Endodermal cell (in vitro differentiated cells): ENCODE measurements around the gene ARHGAP29. TPM values are rescaled to one million over a fixed set of nuclear protein-coding genes. Genes with fewer than 3 reads are reported as not detected.
A peak's percentile ranks its signal among the peaks of the same experiment; 100 is the strongest.
"Not testable (repeated sequence)": the region's sequence is repeated elsewhere in the genome, so short reads cannot be mapped to it uniquely, and the experiment has no call there.

Experiments used
- DNase-seq: peaks from one replicate; pipeline ENCODE4 v3.0.0-alpha.2; 2017
- H3K27ac ChIP-seq: 2 replicates; pipeline ENCODE4 v1.5.1; 2013; ENCODE audit warnings: mild to moderate bottlenecking, low read depth, low read length, moderate library complexity
- H3K27me3 ChIP-seq: 2 replicates; pipeline ENCODE4 v1.6.1; 2013; ENCODE audit warnings: mild to moderate bottlenecking, low read length, moderate library complexity; ENCODE audit not compliant: insufficient read depth, control insufficient read depth, poor library complexity, severe bottlenecking
- H3K36me3 ChIP-seq: 2 replicates; pipeline ENCODE4 v1.7.0; 2013; ENCODE audit warnings: mild to moderate bottlenecking, low read length, moderate library complexity; ENCODE audit not compliant: control insufficient read depth, insufficient read depth
- H3K4me1 ChIP-seq: one replicate; pipeline ENCODE4 v1.7.0; 2013; ENCODE audit warnings: low read length; ENCODE audit not compliant: control insufficient read depth, insufficient read depth
- H3K4me3 ChIP-seq: 2 replicates; pipeline ENCODE4 v1.5.1; 2013; ENCODE audit warnings: mild to moderate bottlenecking, low read length, moderate library complexity
- H3K9ac ChIP-seq: 2 replicates; pipeline ENCODE4 v1.6.1; 2013; ENCODE audit warnings: mild to moderate bottlenecking, low read length, moderate library complexity; ENCODE audit not compliant: poor library complexity, severe bottlenecking; ENCODE audit errors: extremely low read depth
- H3K9me3 ChIP-seq: 2 replicates; pipeline ENCODE4 v1.6.1; 2013; ENCODE audit warnings: mild to moderate bottlenecking, low read length, moderate library complexity; ENCODE audit not compliant: control insufficient read depth
- H3K27ac Mint-ChIP-seq: 2 replicates; pipeline ENCODE4 v1.8.0; 2020; ENCODE audit warnings: mixed read lengths
- H3K27me3 Mint-ChIP-seq: 2 replicates; pipeline ENCODE4 v1.8.0; 2021; ENCODE audit warnings: mild to moderate bottlenecking, mixed read lengths; ENCODE audit not compliant: insufficient read depth
- H3K36me3 Mint-ChIP-seq: 2 replicates; pipeline ENCODE4 v1.8.0; 2020; ENCODE audit warnings: low read depth, mixed read lengths
- H3K4me1 Mint-ChIP-seq: 2 replicates; pipeline ENCODE4 v1.8.0; 2020; ENCODE audit warnings: mixed read lengths
- H3K4me3 Mint-ChIP-seq: 2 replicates; pipeline ENCODE4 v1.8.0; 2020; ENCODE audit warnings: mild to moderate bottlenecking, moderate library complexity, mixed read lengths
- H3K9me3 Mint-ChIP-seq: 2 replicates; pipeline ENCODE4 v1.8.0; 2020; ENCODE audit warnings: mild to moderate bottlenecking, mixed read lengths
- CTCF ChIP-seq: fragments of 200-600 bp; sonication (generic); conservative IDR thresholded peaks from 2 replicates; pipeline ENCODE4 v1.5.0; 2021; ENCODE audit warnings: antibody characterized with exemption, mild to moderate bottlenecking
- WGBS, 2 experiments: methylation state at CpG; one replicate each; pipeline versions ENCODE4 v1.1.5 to v1.1.7; 2013; ENCODE audit warnings: missing lambda C conversion rate in 2 of 2, mixed read lengths in 1 of 2; ENCODE audit not compliant: insufficient coverage in 1 of 2, insufficient read length in 1 of 2; 5-methylcytosine and 5-hydroxymethylcytosine counted together
- total RNA-seq, 2 donors: library from RNA; stranded (reverse); fragmentation: NEBNext Ultra II Directional in 1 of 2; extraction: Animal tissue kit (Norgen Biotek cat#: 25700) in 1 of 2; gene quantifications; 2 replicates in 1 of 2; 3 replicates in 1 of 2; pipeline ENCODE4 v1.2.1, GENCODE V29; 2021

The ARHGAP29 gene
- total RNA-seq, 2 donors from 2014 or later = 31.5 to 38.9 TPM

DNA sequence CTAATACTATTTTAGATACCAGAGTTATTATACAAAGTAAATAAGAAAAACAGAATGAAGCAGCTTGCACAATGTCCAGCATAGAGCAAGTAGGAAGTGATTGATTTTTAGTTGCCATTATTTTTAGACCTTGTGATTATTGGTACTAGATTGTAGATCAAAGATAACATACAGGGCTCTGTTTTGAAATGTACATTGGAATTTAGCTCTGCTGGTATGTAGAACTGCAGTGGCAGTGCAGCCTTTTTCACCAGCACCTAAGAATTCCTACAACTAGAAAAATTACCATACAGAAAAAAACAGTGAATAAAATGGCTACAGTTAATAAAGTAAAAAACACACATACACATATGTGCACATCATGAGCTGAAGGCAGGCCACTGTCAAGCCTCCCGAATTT is 84.3 kb downstream of the ARHGAP29 start:
- WGBS, 2 experiments = 96 to 100% methylated on average over 1 of the region's 1 CpG
- no peak overlapping the region for H3K4me3 Mint-ChIP-seq
- H3K27ac ChIP-seq = no peak overlapping the region
- no peak for DNase-seq
- H3K36me3 ChIP-seq = no peaks in the 10 kb centered on the region
- H3K27ac Mint-ChIP-seq = no peak overlapping the region
- H3K9me3 ChIP-seq = peaks cover 13% of the 10 kb centered on the region
- H3K9ac ChIP-seq = no peak overlapping the region
- H3K4me1 ChIP-seq = peaks cover 12% of the 10 kb centered on the region
- H3K27me3 Mint-ChIP-seq = no peaks in the 10 kb centered on the region
- peaks cover under 1% of the 10 kb centered on the region for H3K36me3 Mint-ChIP-seq
- H3K4me3 ChIP-seq = no peak overlapping the region
- H3K27me3 ChIP-seq = no peaks in the 10 kb centered on the region
- TF ChIP-seq CTCF = no peak
- H3K4me1 Mint-ChIP-seq = peaks cover 21% of the 10 kb centered on the region
- peaks cover 18% of the 10 kb centered on the region for H3K9me3 Mint-ChIP-seq

DNA sequence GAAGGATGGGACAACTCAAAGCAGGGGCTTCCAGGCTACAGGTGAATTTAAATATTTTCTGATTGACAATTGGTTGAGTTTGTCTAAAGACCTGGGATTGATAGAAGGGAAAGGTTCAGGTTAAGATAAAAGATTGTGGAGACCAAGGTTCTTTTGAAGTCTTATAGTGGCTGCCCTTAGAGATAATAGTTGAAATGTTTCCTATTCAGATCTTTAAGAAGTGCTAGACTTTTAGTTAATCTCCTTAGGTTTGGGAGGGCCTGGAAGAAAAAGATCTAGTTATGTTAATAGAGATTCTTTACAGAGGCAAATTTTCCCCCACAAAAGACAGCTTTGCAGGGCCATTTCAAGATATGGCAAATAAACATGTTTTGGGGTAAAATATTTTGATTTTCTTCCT is 88.2 kb downstream of the ARHGAP29 start:
- Histone ChIP-seq H3K4me1 (peaks cover 12% of the 10 kb centered on the region), H3K4me3 (peak overlapping the region; percentile 22)
- H3K27ac Mint-ChIP-seq = peak overlapping the region; percentile 79
- H3K27me3 ChIP-seq, H3K27me3 Mint-ChIP-seq, H3K27ac ChIP-seq, H3K9me3 Mint-ChIP-seq, H3K36me3 ChIP-seq, H3K9ac ChIP-seq, H3K9me3 ChIP-seq, DNase-seq, H3K36me3 Mint-ChIP-seq: not testable (repeated sequence)
- H3K4me1 Mint-ChIP-seq = peaks cover 29% of the 10 kb centered on the region
- peak overlapping the region; percentile 9 for H3K4me3 Mint-ChIP-seq

DNA sequence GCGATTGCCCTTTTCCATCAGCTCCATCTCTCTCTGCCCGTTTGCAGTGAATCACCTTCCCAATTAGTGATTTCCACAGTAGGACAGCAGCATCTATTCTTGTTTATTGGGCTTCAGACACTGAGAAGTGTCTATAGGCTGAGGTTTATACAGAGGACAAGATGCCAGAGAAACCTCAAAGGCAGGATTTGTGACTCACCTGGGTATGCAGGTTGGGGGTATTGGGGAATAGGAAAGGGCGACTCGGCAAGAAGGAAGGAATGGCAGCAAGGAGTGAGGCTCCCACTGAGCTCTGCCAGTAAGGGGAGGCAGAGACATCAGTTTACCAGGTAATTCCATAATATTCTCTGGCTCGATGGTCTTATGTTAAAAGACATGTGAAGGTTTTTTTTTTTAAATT is 91.1 kb downstream of the ARHGAP29 start:
- Mint-ChIP-seq H3K9me3 (no peaks in the 10 kb centered on the region), H3K36me3 (no peaks in the 10 kb centered on the region), H3K4me3 (no peak overlapping the region), H3K4me1 (peaks cover 42% of the 10 kb centered on the region), H3K27ac (peak overlapping the region; percentile 9), H3K27me3 (no peaks in the 10 kb centered on the region)
- no peak for DNase-seq
- H3K9me3 ChIP-seq = no peaks in the 10 kb centered on the region
- H3K9ac ChIP-seq = no peak overlapping the region
- TF ChIP-seq CTCF = no peak
- H3K4me3 ChIP-seq = no peak overlapping the region
- H3K27ac ChIP-seq = no peak overlapping the region
- H3K4me1 ChIP-seq = peaks cover 12% of the 10 kb centered on the region
- H3K27me3 ChIP-seq = no peaks in the 10 kb centered on the region
- no peaks in the 10 kb centered on the region for H3K36me3 ChIP-seq
- 92 to 95% methylated on average over 4 of the region's 5 CpGs for WGBS, 2 experiments

GRCh38 chr1:94144836-94145235 is 92.5 kb downstream of the ARHGAP29 start:
- Histone ChIP-seq H3K36me3 (no peaks in the 10 kb centered on the region), H3K4me3 (no peak overlapping the region), H3K4me1 (peaks cover 8% of the 10 kb centered on the region), H3K27ac (no peak overlapping the region), H3K27me3 (no peaks in the 10 kb centered on the region), H3K9me3 (peaks cover 7% of the 10 kb centered on the region), H3K9ac (no peak overlapping the region)
- H3K36me3 Mint-ChIP-seq = no peaks in the 10 kb centered on the region
- WGBS, 2 experiments = 94 to 100% methylated on average over 1 of the region's 1 CpG
- no peak for TF ChIP-seq CTCF
- H3K4me3 Mint-ChIP-seq = no peak overlapping the region
- H3K4me1 Mint-ChIP-seq = peaks cover 37% of the 10 kb centered on the region
- no peaks in the 10 kb centered on the region for H3K27me3 Mint-ChIP-seq
- peaks cover 3% of the 10 kb centered on the region for H3K9me3 Mint-ChIP-seq
- H3K27ac Mint-ChIP-seq = no peak overlapping the region
- no peak for DNase-seq
